Nephron (organoid): Measurements from ENCODE around the gene RAD9A.

Experiments used
- H3K27ac Mint-ChIP-seq, 3 experiments: 2 replicates each; pipeline ENCODE4 v1.8.0; 2020; ENCODE audit warnings: mixed read lengths in 3 of 3, mild to moderate bottlenecking in 2 of 3, moderate library complexity in 1 of 3
- H3K27me3 Mint-ChIP-seq: 2 replicates; pipeline ENCODE4 v1.8.0; 2021; ENCODE audit warnings: low read depth, mild to moderate bottlenecking, moderate library complexity, mixed read lengths
- H3K36me3 Mint-ChIP-seq: 2 replicates; pipeline ENCODE4 v1.8.0; 2020; ENCODE audit warnings: low read depth, mixed read lengths
- H3K4me1 Mint-ChIP-seq: 2 replicates; pipeline ENCODE4 v1.8.0; 2020; ENCODE audit warnings: mixed read lengths
- H3K4me3 Mint-ChIP-seq, 3 experiments: 2 replicates each; pipeline ENCODE4 v1.8.0; 2020; ENCODE audit warnings: mild to moderate bottlenecking in 3 of 3, mixed read lengths in 3 of 3, moderate library complexity in 2 of 3
- H3K9me3 Mint-ChIP-seq: 2 replicates; pipeline ENCODE4 v1.8.0; 2020; ENCODE audit warnings: mixed read lengths
- TF ChIP-seq, protein P1 (sequence below), 3 experiments: fragments of 200-600 bp; sonication (generic); IDR thresholded peaks; one replicate each; pipeline ENCODE4 v1.5.0; 2021; ENCODE audit warnings: antibody characterized with exemption in 3 of 3; ENCODE audit not compliant: unreplicated experiment in 3 of 3

RAD9A gene

GRCh38 chr11:67429722-67430121 is 37.9 kb downstream of the RAD9A start:
- Mint-ChIP-seq H3K9me3 (no peaks in the 10 kb centered on the region), H3K4me1 (peaks cover 7% of the 10 kb centered on the region), H3K27me3 (no peaks in the 10 kb centered on the region), H3K27ac (no peak overlapping the region), H3K4me3 (peak overlapping the region; percentile 90 to 96 (median 95)), H3K36me3 (peaks cover 11% of the 10 kb centered on the region)
- TF ChIP-seq, protein P1, sequence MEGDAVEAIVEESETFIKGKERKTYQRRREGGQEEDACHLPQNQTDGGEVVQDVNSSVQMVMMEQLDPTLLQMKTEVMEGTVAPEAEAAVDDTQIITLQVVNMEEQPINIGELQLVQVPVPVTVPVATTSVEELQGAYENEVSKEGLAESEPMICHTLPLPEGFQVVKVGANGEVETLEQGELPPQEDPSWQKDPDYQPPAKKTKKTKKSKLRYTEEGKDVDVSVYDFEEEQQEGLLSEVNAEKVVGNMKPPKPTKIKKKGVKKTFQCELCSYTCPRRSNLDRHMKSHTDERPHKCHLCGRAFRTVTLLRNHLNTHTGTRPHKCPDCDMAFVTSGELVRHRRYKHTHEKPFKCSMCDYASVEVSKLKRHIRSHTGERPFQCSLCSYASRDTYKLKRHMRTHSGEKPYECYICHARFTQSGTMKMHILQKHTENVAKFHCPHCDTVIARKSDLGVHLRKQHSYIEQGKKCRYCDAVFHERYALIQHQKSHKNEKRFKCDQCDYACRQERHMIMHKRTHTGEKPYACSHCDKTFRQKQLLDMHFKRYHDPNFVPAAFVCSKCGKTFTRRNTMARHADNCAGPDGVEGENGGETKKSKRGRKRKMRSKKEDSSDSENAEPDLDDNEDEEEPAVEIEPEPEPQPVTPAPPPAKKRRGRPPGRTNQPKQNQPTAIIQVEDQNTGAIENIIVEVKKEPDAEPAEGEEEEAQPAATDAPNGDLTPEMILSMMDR (IDR thresholded peaks at IDR 0.05; ENCODE audit: unreplicated experiment in 3 of 3) = no peak

- Mint-ChIP-seq H3K36me3 (peaks cover 13% of the 10 kb centered on the region), H3K4me1 (peaks cover 10% of the 10 kb centered on the region), H3K27me3 (no peaks in the 10 kb centered on the region)
These were observed 39.8 kb downstream of the RAD9A start for GRCh38 chr11:67431346-67432249.

DNA sequence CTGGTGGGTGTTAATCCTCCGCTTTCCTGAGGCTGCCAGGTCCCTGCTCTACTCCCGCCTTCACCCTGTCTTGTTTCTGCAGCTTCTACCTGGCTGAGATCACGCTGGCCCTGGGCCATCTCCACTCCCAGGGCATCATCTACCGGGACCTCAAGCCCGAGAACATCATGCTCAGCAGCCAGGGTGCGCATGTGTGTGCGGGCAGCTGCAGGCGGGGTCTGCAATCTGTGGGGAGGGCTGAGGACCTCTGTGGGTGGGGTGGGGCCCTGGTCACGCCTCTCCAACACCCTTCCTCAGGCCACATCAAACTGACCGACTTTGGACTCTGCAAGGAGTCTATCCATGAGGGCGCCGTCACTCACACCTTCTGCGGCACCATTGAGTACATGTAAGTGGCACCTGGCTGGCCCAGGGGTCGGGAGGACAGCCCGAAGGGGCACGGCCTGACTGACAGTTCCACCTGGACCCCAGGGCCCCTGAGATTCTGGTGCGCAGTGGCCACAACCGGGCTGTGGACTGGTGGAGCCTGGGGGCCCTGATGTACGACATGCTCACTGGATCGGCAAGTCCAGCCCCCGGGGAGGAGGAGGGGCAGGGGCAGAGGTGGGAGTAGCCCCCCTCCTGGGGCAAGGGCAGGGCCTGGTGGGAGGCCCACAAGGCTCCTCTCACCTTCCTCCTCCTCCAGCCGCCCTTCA is 41.0 kb downstream of the RAD9A start:
- H3K4me3 Mint-ChIP-seq = no peak overlapping the region
- no peaks in the 10 kb centered on the region for H3K9me3 Mint-ChIP-seq
- TF ChIP-seq, protein P1 (IDR thresholded peaks at IDR 0.05; ENCODE audit: unreplicated experiment in 3 of 3) = no peak
- H3K4me1 Mint-ChIP-seq = peaks cover 10% of the 10 kb centered on the region
- no peak overlapping the region for H3K27ac Mint-ChIP-seq
- no peaks in the 10 kb centered on the region for H3K27me3 Mint-ChIP-seq
- peaks cover 15% of the 10 kb centered on the region for H3K36me3 Mint-ChIP-seq

More at GRCh38 chr11:67431346-67432249, 39.8 kb downstream of the RAD9A start:
- TF ChIP-seq, protein P1 (IDR thresholded peaks at IDR 0.05; ENCODE audit: unreplicated experiment in 3 of 3) = no peak
- Mint-ChIP-seq H3K9me3 (no peaks in the 10 kb centered on the region), H3K27ac (peak overlapping the region in 1 of 3 experiments; percentile 10), H3K4me3 (peak overlapping the region; percentile 50 to 70 (median 66))

DNA sequence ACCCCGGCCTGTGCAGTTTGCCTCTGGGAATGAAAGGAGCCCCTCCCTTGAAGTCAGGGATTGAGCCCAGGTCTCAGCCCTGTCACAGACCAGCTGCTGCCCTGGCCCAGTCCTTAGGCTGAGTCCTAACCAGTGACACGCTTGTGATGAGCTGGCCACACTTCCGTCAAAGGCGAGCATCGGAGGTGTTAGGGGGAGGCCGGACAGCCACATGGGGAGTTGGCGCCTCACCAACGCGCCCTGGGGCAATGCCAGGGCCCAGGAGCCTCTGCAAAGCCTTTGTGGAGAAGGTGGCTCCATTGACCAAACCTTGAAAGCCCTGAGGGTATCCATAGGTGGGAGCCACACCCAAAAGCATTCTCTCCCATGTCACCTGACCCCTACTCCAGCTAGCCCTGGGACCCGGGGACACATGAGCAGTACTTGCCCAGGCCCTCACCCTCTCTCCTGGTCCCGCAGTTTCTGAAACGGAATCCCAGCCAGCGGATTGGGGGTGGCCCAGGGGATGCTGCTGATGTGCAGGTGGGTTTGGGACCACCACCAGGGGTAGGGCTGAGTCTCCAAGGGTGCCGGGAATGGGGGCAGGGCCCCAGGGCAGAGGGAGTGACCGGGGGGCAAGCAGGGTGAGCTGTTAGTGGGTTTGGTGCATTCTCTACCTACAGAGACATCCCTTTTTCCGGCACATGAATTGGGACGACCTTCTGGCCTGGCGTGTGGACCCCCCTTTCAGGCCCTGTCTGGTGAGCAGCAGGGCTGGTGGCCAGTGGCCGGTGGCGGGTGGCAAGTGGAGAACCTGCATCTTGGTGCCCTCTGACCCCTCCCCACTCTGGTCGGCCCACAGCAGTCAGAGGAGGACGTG is 42.0 kb downstream of the RAD9A start:
- H3K27ac Mint-ChIP-seq = no peak overlapping the region
- peaks cover 15% of the 10 kb centered on the region for H3K36me3 Mint-ChIP-seq
- TF ChIP-seq, protein P1 (IDR thresholded peaks at IDR 0.05; ENCODE audit: unreplicated experiment in 3 of 3) = no peak
- no peaks in the 10 kb centered on the region for H3K9me3 Mint-ChIP-seq
- H3K4me3 Mint-ChIP-seq = no peak overlapping the region
- no peaks in the 10 kb centered on the region for H3K27me3 Mint-ChIP-seq
- peaks cover 5% of the 10 kb centered on the region for H3K4me1 Mint-ChIP-seq

- no peaks in the 10 kb centered on the region for H3K27me3 Mint-ChIP-seq
- TF ChIP-seq, protein P1 (IDR thresholded peaks at IDR 0.05; ENCODE audit: unreplicated experiment in 3 of 3) = no peak
- peaks cover 5% of the 10 kb centered on the region for H3K4me1 Mint-ChIP-seq
- H3K9me3 Mint-ChIP-seq = no peaks in the 10 kb centered on the region
- H3K36me3 Mint-ChIP-seq = peaks cover 15% of the 10 kb centered on the region
- no peak overlapping the region for H3K27ac Mint-ChIP-seq
- H3K4me3 Mint-ChIP-seq = no peak overlapping the region
These were observed 42.7 kb downstream of the RAD9A start for GRCh38 chr11:67434395-67434881.
